ENCODE measurements around the gene CASTOR1. TPM values are rescaled to one million over a fixed set of nuclear protein-coding genes. Genes with fewer than 3 reads are reported as not detected.
"Not testable (repeated sequence)": the region's sequence is repeated elsewhere in the genome, so short reads cannot be mapped to it uniquely, and the experiment has no call there.

Gene CASTOR1
- total RNA-seq, result 8.5 and 14.7 TPM in 2 replicates

- peak; percentile 97 for DNase-seq
Measured at GRCh38 chr22:30289141-30289979, at the start of gene CASTOR1. Gene CASTOR1, minus strand, starts transcription at chr22:30289505. Its CDS starts 8 bp downstream, at chr22:30289497.

DNA sequence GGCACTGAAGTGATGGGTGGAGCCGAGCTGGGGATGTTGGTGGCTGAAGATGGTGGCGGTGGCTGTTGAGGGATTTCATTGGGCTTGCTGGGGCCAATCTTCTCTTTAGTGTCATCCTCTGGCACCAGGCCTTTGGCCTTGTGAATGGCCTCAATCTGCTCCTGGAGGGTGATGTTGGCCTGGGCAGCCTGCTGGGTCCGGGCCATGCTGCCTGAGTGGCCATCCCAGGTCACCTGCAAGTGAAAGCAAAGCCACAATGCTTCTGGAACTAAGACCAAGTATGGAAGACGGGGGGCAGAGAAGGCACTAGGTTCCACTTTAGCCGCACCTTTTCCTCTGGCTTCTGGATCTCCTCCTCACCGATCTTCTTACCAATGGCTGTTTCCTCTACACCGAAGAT lies 49.5 kb upstream of the CASTOR1 start:
- no peak for DNase-seq

DNA sequence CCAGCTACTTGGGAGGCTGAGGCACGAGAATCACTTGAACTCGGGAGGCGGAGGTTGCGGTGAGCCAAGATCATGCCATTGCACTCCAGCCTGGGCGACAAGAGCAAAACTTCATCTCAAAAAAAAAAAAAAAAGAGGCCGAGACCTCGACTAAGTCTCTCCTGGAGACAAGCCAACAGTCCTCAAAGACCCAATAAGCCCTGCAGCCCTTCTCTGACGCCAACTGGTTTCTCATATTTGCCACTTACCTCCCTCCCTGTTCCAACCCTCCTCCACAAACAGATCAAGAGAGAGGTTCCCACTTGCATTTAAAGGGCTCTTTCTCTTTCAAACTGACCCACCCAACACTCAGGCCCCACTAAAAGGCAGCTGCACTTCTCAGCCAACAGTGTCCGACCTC lies 49.0 kb upstream of the CASTOR1 start:
- not testable (repeated sequence) for DNase-seq

DNA sequence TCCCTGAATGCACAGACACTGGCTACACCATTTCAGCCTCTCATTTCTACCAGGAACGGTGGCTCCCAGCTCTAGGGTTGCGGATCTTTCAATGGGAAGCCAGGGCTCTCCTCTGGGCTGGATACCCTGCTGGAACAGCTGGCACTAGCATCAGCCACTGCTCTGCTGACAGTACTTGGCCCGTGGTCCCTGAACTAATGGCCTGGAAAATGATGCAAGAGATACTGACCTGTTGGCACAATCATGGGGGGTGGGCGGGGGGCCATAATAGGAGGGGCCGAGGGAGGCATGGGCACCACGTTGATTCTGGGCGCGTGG lies 48.1 kb upstream of the CASTOR1 start:
- DNase-seq, result no peak

- no peak for DNase-seq
Measured at GRCh38 chr22:30336752-30337460, 47.6 kb upstream of the CASTOR1 start.

- DNase-seq, result no peak
Measured at GRCh38 chr22:30335236-30335635, 45.9 kb upstream of the CASTOR1 start.

DNA sequence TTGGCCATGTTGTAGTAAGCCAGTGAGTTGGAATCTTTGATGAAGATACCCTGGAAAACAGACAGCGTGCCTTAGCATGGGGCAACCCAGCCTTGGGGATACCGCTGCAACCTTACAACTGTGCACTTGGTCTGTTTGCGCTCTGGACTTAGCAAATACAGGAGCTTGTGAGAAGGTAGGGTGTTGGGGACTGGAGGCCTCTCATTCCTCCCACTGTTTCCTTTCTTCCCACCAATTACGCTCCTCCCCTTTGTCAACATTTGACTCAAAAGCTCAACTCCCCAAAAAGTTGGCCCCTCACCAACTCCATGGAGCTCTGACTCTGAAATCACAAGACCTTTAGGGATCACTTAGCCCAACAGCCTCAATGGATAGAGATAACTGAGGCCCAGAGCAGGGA lies 45.3 kb upstream of the CASTOR1 start:
- no peak for DNase-seq

GRCh38 chr22:30333707-30334087 lies 44.4 kb upstream of the CASTOR1 start:
- DNase-seq, result no peak

DNA sequence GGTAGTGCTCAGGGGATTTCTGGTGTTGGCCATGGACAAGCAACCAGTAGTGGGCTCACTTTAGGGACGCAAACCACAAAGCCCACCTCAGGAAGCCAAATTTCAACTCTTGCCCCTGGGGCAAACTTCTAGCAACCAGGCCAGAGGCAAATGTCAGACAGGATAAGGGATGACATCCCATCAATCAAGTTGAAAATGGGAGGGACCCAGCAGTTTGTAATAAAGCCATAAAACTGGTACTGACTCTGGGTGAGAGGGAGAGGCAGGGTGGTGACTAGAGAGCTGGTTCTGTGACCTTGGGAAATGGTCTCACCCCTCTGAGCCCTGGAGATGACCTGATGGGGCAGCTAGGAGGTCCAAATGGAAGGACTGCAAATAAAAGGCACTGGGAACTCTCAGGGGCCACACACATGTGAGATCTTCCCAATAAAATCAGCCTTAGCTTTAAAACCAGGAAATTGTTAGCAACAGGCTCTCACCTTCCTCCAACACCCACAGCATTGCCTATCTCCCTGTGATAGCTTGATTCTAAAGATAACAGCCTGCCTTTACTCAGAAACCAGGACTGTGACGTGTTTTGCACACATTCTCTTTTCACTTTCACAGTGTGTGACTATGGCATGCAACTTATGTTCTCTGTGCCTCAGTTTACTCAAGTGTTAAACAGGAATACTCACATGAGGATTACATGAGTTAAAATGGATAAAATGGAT lies 43.8 kb upstream of the CASTOR1 start:
- DNase-seq, result no peak

GRCh38 chr22:30332551-30332950 lies 43.2 kb upstream of the CASTOR1 start:
- no peak for DNase-seq

- no peak for DNase-seq
Measured at GRCh38 chr22:30328466-30329049, 39.3 kb upstream of the CASTOR1 start.

DNA sequence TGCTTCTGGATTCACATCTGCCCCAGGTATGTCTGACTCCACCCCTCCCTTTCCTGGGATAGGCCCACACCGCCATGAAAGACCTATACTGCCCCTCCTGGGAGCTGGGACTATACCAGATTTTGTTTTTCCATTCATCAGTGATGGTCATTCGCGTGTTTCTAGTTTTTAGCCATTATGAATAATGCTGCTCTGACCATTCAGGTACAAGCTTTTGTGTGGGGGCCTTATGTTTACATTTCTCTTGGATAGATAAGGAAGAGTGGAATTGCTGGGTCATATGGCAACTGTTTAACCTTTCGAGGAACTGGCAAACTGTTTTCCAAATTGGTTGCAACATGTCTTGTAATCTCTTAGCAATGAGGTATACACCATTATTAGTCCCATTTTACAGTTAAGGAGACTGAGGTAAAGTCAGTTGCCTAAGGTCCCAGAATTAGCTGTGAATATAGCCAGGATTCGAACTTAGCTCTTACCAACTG lies 38.6 kb upstream of the CASTOR1 start:
- DNase-seq, result no peak

- DNase-seq, result peak; percentile 87
Measured at GRCh38 chr22:30326706-30327362, 37.5 kb upstream of the CASTOR1 start, which contains the start of gene TBC1D10A. Gene TBC1D10A, minus strand, starts transcription at chr22:30326941. Its CDS starts 60 bp downstream, at chr22:30326881.

- DNase-seq, result no peak
Measured at GRCh38 chr22:30326255-30326705, 37.0 kb upstream of the CASTOR1 start.

GRCh38 chr22:30325724-30326254 lies 36.5 kb upstream of the CASTOR1 start:
- no peak for DNase-seq

GRCh38 chr22:30325065-30325720 lies 35.9 kb upstream of the CASTOR1 start:
- peak; percentile 37 for DNase-seq

GRCh38 chr22:30324014-30324730 lies 34.9 kb upstream of the CASTOR1 start:
- DNase-seq, result no peak

GRCh38 chr22:30323246-30323645 lies 33.9 kb upstream of the CASTOR1 start:
- no peak for DNase-seq

DNA sequence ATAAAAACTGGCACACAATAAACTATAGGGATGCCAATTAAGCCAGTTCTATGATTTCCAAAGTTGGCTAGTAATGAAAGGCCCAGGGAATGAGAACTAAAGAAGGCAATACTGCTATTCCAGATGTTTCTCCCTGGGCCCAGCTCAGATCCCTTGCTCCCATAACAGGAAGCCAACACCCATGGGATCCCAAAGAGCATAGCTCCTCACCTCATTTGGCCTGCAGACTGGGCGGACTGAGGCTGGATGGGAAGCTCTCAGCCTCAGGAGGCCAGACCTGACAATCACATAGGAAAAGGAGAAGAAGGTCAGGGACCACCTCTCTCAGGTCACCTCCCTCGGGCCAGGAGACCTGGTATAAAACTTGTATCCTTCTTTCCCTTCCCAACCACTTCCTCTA lies 32.2 kb upstream of the CASTOR1 start:
- no peak for DNase-seq

DNA sequence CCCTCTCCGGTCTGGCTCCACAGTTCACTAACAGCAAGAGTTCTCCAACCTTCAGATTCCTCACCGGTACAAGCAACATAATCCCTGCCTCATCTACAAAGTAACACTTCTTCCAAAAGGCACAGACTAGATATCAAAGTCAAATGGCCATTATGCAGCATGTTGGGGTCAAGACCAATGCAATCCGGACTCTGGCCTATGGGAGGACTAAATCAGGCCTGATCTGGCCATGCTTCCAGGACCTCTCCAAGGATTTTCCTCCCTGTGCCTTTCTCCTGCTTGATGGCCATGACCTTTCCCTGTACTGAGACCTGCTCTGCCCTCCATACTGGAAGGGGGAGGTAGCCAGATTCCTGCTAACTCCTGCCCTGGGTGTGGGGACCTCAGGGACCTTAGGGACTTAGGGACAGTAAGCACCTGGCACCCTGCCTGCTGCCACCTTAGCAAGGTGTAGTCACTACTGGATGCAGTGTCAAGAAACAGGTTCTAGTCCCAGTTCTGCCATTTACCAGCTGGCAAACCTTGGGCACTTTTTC lies 30.8 kb upstream of the CASTOR1 start:
- DNase-seq, result no peak
